Activated T-cell treated with anti-CD3 and anti-CD28 coated beads for 1 hour (primary cell): ENCODE measurements around the gene SART1.
"Not testable (repeated sequence)": the region's sequence is repeated elsewhere in the genome, so short reads cannot be mapped to it uniquely, and the experiment has no call there.

ENCODE experiments used
- DNase-seq: peaks from one replicate; pipeline ENCODE4 v3.0.0-alpha.2; 2020; ENCODE audit warnings: low read depth

Gene SART1

DNA sequence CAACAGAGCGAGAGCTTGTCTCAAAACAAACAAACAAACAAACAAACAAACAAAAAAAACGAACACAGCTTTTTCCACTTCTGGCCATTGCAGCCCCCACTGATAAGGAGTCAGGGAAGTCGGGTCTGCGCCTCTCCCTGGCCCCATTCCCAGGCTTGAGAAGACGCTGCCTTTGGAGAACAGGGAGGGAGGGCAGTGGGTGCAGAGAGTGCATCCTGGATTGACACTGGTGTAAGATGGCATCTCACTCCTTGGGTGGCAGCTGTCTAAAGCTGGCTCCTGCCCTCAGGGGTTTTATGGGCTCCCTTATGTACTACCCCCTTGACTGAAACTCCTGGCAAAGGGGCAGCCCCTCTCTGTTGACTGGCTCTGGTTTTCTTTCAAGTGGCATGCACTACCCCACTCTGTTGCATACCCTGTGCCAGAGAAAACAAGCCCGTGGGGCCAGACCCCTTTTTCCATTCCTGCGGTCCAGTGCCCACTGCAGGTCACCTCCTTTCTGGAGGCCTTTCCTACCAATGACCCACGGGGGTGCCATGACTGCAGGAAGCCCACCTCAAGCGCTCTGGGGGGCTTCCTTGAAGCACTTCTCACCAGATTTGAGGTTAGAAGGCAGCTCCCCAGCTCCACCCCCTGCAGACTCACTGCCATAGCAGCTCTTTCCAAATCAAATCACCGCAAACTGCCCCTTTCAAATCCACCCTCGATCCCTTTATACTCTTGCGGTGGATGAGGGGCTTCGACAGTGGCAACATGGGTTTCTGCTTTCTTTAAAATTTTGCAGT lies 29.6 kb upstream of the SART1 start:
- no peak for DNase-seq

DNA sequence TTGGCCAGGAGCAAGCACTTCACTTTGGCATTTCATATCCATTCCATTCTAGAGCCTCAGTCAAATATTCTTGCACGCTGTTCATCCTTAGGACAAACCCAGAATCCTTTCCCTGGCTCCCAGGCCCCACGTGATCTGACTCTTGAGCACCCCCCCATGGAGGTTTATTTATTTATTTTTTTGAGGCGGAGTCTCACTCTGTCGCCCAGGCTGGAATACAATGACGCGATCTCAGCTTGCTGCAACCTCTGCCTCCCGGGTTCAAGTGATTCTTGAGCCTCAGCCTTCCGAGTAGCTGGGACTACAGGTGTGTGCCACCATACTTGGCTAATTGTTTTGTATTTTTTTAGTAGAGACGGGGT lies 29.0 kb upstream of the SART1 start:
- DNase-seq, result no peak

DNA sequence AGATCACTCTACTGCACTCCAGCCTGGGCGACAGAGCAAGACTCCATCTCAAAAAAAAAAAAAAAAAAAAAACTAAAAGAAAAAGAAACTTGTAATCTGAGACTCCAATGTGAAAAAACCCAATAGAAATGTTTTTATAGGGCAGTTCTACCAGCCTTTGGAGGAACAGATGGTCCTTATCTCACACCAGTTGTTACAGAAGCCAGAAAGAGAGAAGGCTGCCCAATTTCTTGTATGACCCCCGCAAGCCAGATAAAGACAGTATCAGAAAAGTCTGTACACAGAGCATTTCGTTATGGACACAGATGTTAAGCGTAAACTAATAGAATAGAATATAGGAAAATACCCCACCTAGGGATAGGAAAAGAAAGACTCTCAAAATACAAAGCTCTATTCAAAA lies 27.5 kb upstream of the SART1 start:
- DNase-seq, result no peak

DNA sequence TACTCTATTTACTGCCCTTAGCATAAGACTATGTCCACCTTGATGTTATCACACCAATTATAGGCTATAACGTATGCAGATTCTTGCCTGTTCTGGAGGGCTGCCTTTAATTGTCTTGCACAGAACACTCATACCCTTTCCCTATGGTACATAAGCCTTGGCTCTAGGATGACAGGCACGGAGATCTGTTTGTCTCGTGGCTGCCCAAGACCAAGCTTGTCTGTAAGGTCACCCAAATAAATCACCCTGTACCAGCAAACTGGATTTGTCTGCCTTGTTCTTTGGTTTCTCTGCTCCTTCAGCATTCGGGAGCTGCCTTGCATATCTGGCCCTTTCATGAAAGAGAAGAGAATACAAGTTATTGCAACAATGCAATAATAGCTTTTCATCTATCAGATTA lies 23.8 kb upstream of the SART1 start:
- DNase-seq, result no peak

DNA sequence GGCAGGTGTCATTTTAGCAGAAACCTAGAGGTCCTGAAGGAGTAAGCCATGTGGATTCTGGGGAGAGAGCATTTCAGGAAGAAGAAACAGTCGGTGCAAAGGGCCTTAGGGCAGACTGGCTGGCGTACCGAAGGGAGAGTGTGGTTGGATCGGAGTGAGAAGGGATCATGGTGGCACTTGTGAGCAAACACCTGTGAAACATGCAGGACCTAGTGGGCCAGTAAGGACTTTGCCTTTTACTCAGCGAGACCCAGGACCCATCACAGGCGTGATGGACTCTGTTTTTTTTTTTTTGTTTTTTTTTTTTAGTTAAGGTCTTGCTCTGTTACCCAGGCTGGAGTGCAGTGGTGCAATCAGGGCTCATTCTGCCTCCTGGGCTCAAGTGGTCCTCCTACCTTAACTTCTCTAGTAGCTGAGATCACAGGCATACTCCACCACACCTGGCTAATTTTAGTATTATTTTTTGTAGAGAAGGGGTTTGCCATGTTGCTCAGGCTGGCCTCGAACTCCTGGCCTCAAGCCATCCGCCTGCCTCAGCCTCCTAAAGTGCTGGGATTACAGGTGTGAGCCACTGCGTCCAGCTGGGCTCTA lies 19.7 kb upstream of the SART1 start:
- DNase-seq, result no peak

DNA sequence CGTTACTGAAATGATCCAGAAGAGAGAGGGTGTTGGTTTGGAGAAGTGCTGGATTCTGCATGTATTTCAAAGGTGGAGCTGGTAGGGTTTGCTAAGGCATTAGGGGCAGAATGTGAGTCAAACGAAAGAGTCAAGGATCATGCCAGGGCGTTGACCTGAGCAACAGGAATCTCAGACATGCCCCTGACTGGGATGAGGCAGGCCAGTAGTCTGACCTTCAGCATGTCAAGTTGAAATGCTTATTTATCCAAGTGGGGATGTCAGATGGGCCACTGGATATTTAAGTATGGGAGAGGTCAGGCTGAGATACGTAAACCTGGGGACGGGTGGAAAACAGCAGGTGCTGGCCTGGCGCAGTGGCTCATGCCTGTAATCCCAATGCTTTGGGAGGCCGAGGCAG lies 19.0 kb upstream of the SART1 start:
- no peak for DNase-seq

DNA sequence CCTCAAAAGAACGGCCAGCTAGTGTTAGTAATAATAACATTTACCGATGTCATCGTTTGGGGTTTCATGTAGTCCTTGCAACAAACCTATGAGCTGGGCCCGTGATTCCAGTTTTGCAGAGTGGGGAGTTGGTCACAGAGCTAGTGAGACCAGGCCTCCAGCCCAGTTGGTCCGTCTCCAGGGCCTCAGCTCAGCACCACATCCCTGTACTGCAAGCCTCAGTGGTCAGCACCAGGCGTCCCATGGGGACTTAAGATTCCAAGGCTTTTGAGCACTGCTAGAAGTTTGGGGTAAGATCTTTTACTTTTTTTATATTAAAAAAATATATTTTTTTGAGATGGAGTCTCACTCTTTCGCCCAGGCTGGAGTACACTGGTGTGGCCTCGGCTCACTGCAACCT lies 17.3 kb upstream of the SART1 start:
- no peak for DNase-seq

DNA sequence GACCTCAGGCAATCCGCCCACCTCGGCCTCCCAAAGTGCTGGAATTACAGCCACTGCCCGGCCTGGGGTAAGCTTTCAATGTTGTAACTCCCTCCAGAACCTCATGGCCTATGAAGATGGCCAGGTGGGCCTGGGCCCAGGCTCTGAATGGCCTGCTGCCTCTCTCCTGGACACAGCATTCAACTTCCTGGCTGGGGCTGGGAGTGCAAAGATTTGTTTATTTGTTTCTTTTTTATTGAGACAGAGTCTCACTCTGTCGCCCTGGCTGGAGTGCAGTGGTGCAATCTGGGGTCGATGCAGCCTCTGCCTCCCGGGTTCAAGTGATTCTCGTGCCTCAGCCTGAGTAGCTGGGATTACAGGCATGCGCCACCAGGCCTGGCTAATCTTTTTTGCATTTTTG lies 16.8 kb upstream of the SART1 start:
- no peak for DNase-seq

DNA sequence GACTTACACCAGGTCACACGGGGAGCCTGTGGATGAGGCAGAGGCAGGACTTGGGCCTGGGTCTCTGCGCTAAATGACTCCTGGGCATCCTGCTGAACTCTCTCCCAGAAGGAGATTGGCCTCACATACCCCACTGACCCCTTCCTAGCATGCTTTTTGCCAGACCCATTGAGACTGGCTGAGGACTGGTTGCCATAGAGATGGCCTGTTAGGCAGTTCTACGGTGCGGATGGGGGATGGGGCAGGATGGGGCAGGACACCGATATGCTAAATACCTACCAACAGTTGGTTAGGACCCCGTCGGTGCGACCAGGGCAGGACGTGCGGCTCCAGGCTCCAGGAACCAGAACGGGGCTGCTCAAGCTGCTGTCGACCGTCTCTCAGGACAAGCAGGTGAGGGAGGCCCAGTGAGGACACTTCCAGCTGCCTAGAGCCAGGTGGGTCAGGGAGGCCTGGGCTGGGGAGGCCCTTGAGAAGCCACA lies 16.1 kb upstream of the SART1 start, which contains the start of gene TSGA10IP:
TSGA10IP (plus strand) TSS at position 51 of the 482 bp plus-strand sequence; CDS start at position 247, 196 bp downstream.
- no peak for DNase-seq

DNA sequence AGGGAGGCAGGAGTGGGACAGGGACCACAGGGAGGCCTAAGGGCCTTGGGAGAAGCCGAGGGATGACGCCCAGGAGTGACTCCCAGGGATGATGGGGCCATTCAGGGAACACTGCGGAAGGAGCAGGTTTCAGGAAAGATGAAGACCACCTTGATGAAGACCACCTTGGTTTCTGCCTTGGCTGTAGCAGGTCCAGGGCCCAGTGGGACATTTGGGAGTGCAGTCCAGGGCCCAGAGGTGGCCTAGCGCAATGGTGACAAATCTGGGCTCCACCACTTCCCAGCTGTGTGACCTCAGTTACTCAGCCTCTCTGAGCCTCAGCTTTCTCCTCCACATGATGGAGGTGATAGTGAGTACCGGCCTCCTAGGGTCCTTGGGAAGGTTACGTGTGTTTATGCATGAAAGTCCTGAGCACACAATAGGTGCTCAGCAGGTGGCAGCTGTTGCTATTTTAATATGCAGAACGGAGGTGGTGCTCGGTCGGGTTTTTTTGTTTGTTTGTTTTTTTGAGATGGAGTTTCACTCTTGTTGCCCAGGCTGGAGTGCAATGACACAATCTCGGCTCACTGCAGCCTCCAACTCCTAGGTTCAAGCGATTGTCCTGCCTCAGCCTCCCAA lies 15.5 kb upstream of the SART1 start:
- no peak for DNase-seq

DNA sequence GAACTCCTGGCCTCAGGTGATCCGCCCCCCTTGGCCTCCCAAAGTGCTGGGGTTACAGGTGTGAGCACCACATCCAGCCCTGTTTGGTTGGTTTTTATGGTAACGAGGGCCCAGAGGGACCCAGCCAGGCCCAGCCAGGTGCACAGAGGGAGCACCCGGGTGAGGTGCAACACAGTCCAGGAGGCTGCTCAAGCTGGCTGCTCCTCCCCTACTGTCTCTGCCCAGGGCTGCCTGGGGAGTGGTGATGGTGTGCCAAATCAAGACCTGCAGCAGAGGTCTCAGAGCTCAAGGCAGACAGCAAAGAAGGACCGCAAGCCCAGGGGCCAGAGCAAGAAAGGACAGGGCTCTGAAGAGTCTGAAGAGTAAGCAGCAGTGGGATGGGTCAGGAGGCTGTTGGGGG lies 14.9 kb upstream of the SART1 start:
- no peak for DNase-seq

DNA sequence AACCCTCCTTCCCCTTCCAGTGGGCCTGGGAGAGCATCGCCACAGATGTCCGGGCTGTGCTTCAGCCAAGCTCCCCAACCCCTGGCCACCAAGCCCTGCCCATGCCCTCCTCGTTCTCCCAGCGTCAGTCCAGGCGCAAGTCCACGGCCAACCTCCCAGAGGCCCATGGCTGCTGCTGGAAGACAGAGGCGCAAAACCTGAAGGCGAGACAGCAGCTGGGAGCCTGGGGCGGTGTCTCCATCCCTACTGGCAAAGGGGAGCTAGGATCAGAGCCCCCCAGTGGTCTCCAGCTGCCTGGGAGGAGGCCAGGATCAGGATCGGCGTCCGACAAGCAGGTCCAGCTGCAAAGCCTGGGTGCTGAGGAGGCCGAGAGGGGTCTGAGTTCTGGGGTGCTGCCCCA lies 14.4 kb upstream of the SART1 start:
- no peak for DNase-seq

DNA sequence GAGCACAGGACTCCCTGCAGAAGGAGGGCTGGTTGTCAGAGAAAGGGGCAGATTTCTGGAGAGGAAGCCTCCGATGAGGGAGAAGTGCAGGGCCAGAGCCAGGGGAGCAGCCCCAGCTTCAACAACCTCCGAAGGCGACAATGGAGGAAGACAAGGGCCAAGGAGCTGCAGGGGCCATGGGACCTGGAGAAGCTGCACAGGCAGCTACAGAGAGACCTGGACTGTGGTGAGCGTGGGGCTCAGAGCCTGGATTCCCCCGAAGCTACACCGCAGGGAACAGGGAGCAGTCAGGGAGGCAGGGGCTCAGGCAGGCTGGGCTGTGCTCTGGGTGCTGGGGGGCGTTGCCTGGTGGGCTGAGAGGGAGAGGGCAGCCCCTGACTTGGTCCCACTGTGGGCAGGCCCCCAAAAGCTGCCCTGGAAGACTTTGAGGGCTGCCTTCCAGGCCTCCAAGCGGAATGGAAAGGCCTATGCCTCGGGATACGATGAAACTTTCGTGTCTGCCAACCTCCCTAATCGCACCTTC lies 13.9 kb upstream of the SART1 start:
- DNase-seq, result no peak

DNA sequence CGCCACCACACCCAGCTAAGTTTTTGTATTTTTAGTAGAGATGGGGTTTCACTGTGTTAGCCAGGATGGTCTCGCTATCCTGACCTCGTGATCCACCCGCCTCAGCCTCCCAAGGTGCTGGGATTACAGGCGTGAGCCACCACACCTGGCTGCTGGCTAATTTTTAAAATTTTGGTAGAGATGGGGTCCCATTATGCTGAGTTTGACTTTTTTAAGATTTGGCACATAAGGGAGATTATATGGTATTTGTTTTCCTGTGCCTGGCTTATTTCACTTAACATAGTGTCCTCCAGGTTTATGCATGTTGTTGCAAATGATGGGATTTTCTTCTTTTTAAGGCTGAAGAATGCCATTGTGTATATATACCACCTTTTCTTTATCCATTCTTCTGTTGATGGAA lies 10.8 kb upstream of the SART1 start:
- not testable (repeated sequence) for DNase-seq

DNA sequence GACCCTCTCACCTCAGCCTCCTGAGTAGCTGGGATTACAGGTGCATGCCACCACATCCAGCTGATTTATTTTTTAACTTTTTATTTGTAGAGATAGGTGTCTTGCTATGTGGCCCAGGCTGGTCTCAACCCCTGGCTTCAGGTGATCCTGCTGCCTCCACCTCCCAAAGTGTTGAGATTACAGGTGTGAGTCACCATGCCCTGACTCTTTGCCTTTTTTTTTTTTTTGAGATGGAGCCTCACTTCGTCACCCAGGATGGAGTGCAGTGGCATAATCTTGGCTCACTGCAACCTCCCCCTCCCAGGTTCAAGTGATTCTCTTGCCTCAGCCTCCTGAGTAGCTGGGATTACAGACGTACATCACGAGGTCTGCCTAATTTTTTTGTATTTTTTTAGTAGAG lies 9.9 kb upstream of the SART1 start:
- not testable (repeated sequence) for DNase-seq

DNA sequence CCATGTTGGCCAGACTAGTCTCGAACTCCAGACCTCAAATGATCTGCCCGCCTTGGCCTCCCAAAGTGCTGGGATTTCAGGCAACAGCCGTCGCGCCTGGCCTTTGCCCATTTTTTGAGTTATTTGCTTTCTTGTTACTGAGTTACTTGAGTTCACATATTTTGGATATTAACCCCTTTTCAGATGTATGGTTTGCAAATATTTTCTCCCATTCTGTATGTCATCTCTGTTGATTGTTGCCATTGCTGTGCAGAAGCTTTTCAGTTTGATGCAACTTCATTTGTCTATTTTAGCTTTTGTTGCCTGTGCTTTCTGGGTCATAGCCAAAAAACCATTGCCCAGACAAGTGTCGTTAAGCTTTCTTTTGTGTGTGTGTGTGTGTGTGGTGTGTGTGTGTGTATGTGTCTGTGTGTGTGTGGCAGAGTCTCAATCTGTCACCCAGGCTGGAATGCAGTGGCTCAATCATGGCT lies 9.4 kb upstream of the SART1 start:
- no peak for DNase-seq

DNA sequence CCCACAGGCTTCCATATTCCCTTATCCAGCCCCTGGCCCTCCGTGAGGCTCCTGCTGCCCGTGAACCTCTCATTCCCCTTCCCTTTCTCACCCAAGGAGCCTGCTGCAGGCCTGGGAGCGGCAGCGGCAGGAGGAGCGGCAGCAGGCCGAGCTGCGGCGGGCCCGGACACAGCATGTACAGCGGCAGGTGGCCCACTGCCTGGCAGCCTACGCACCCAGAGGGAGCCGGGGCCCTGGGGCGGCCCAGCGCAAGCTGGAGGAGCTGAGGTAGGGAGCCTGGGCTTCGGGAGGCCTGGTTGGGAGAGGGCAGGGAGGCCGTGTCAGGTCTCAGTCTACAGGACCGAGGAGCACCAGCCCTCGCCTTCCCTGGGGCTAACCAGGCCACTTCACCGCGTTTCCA lies 8.1 kb upstream of the SART1 start:
- no peak for DNase-seq

DNA sequence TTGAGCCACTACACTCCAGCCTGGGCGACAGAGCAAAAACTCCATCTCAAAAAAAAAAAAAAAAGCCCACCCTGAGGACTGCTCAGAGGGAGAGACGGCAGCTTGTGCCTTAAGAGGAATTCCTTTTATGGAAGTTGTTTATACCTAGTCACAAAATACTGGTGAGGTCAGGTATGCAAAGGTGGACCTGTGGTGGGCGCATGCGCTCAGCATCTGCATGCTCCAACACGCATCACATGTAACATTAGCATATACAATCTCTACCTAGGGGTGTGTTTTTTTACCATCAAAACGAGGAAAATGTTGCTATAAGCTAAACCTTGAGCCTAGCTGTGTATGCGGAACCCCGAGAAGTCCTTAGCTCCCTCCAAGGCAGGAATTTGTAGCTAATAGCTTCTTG lies 6.8 kb upstream of the SART1 start:
- DNase-seq, result no peak

DNA sequence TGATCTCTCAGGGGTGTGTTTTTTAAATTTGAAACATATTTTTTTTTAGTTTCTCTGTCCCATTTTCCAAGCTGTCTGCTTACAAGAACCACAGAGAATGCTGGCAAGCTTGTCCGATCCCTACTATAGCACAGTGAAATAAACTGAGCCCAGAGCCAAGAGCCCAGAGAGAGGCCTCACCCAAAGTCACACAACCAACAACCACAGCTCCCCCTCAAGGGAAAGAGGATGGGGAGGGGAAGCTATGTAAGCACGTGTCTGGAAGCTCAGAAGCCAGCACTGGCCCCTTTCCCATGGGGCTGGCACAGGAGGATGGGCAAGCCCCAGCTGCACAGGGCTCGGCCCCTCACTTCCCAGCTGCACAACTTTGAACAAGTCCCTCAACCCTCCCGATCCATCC lies 3.2 kb upstream of the SART1 start:
- no peak for DNase-seq

DNA sequence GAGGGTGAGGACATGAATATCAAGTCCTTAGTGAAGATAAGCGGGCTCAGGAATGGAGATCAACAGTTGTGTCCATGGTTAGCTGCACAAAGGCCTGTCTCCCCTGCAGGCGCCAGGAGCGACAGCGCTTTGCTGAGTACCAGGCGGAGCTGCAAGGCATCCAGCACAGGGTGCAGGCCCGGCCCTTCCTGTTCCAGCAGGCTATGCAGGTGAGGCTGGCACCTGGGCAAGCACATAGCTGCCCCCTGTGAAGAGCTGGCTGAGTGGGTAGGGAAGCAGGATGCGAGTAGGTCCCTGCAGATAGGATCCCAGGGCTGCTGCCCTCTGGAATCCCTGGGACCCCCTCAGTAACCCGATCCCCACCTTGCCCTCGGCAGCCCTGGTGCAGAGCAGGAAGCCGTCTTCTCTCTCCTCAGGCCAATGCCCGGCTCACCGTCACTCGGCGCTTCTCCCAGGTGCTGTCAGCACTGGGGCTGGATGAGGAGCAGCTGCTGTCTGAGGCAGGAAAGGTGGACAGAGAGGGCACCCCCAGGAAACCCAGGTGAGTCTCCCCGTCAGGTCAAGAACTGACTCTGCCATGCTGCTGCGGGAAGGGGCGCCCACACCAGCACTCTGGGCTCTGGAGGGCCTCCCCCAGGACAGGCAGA lies 2.6 kb upstream of the SART1 start:
- DNase-seq, result no peak

DNA sequence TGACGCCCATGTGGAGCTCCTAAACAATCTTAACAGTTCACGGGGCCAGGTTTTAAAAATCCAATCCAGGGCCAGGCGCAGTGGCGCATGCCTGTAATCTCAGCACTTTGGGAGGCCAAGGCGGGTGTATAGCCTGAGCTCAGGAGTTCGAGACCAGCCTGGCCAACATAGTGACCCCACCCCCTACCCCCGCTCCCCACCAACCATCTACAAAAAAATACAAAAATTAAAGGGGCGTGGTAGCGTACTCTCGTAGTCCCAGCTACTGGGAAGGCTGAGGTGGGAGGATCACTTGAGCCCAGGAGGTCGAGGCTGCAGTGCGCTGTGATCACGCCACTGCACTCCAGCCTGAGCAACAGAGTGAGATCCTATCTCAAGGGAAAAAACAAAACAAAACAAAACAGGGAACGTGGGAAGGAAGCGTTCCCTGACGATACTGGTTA lies 689 bp upstream of the SART1 start:
- no peak for DNase-seq

DNA sequence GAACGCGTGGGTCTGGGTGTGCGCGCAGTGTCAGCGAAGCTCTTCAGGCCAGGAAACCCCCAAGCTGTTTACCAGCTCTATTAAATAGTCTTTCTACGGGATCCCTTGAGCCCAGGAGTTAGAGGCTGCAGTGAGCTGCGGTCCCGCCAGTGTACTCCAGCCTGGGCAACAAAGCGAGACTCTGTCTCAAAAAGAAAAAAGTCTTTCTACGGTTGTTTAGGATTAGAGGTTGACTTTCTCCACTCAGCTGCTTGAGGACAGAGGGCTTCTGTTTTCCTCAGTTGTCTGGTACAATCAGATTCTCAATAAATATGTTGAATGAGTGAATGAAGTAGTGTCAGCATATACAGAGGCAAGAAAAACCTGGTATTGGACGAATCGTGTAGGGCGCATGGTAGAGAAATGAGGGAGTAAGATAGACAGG lies 619 bp downstream of the SART1 start:
- DNase-seq, result no peak
